Measurements from ENCODE around the gene NTRK1. TPM values are rescaled to one million over a fixed set of nuclear protein-coding genes. Genes with fewer than 3 reads are reported as not detected.

NTRK1 gene
- total RNA-seq, 1 donor from 2014 or later: not detected

DNA sequence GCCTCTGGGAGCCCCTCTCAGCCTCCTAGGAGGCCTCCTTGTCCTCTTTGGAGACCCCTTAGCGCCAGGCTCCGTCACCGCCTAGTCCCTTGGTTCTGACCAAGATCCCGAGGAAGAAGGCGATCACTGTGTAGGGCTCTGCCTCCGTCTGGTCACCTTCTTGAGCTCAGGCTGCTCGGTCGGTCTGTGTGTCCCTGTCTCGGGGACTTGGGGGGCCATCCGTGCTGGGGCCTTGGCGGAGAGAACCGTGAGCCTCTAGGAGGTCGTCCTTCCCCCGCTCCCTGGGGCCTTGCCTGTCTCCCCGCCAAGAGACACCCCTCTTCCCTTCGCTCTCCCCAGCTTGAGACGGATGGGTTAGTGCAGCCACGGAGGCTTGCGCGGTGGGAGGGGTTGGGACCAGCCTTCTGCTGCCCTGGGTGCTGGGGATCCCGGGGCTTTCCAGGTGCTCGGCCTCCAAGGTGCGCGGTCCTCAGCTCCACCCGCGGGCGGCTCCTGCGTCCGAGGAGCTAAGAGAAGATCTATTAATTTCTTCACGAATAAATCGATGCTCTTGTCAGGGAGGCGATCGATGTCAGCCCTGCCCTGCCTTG is 1.0 kb upstream of the NTRK1 start:
- no peaks in the 10 kb centered on the region for H3K36me3 ChIP-seq (ENCODE audit: control insufficient read depth, insufficient read depth, low read length)
- H3K27me3 ChIP-seq (ENCODE audit: control insufficient read depth, insufficient read depth, low read length): peaks cover 28% of the 10 kb centered on the region
- DNase-seq (ENCODE audit: low read depth): no peak
- TF ChIP-seq, protein P1, sequence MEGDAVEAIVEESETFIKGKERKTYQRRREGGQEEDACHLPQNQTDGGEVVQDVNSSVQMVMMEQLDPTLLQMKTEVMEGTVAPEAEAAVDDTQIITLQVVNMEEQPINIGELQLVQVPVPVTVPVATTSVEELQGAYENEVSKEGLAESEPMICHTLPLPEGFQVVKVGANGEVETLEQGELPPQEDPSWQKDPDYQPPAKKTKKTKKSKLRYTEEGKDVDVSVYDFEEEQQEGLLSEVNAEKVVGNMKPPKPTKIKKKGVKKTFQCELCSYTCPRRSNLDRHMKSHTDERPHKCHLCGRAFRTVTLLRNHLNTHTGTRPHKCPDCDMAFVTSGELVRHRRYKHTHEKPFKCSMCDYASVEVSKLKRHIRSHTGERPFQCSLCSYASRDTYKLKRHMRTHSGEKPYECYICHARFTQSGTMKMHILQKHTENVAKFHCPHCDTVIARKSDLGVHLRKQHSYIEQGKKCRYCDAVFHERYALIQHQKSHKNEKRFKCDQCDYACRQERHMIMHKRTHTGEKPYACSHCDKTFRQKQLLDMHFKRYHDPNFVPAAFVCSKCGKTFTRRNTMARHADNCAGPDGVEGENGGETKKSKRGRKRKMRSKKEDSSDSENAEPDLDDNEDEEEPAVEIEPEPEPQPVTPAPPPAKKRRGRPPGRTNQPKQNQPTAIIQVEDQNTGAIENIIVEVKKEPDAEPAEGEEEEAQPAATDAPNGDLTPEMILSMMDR (IDR thresholded peaks at IDR 0.05; ENCODE audit: insufficient read depth, low read length, severe bottlenecking): no peak
- H3K4me3 ChIP-seq (ENCODE audit: low read depth, low read length): no peak overlapping the region
- no peak for FAIRE-seq

DNA sequence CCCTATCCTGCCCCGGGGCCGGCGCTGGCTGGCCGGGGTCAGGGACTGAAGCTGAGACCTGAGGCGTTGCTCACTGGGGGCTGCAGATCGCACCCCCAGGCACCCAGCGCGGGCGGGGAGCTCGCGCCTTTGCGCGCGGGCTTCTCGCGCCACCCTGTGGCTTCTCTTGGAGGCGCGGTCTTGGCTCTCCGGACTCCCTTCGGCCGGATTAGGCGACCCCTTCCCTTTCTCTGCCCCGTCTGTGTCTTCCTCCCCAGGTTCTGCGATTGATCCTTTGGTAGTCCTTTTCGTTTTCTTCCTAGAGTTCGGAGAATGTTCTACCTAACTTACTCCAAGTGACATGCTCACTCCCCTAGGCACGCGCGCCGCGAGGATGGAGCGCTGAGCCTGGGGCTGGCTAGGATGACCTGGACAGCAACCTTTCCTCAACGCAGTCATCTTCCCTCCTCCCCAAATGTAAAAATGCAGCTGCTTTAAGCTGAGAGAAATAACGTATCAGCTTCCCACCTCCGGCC is 495 bp upstream of the NTRK1 start:
- TF ChIP-seq, protein P1 (IDR thresholded peaks at IDR 0.05; ENCODE audit: insufficient read depth, low read length, severe bottlenecking): peak; percentile 90
- no peak overlapping the region for H3K4me3 ChIP-seq (ENCODE audit: low read depth, low read length)
- DNase-seq (ENCODE audit: low read depth): no peak
- no peak for FAIRE-seq
- no peaks in the 10 kb centered on the region for H3K36me3 ChIP-seq (ENCODE audit: control insufficient read depth, insufficient read depth, low read length)
- H3K27me3 ChIP-seq (ENCODE audit: control insufficient read depth, insufficient read depth, low read length): peaks cover 28% of the 10 kb centered on the region

DNA sequence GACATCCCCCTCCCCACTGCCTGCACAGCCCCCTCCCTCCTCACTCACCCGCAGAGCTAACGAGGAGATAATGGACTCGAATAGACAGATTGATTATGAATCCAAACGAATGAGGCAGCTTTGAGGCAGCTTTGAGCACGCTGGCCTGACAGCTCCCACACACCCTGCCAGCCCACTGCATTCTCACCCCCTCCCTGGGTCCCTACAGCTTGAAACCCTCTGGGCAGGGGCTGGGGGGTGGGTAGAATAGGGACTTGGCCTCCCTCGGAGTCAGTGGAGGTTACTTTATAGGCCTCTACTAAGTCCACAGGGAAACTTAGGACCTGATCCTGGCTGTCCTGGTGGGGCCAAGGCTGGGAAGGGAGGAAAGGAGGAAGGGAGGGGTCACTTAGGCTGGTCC is 1.9 kb downstream of the NTRK1 start:
- peaks cover 26% of the 10 kb centered on the region for H3K27me3 ChIP-seq (ENCODE audit: control insufficient read depth, insufficient read depth, low read length)
- no peaks in the 10 kb centered on the region for H3K36me3 ChIP-seq (ENCODE audit: control insufficient read depth, insufficient read depth, low read length)
- FAIRE-seq: no peak
- no peak for DNase-seq (ENCODE audit: low read depth)
- no peak overlapping the region for H3K4me3 ChIP-seq (ENCODE audit: low read depth, low read length)
- TF ChIP-seq, protein P1 (IDR thresholded peaks at IDR 0.05; ENCODE audit: insufficient read depth, low read length, severe bottlenecking): no peak

DNA sequence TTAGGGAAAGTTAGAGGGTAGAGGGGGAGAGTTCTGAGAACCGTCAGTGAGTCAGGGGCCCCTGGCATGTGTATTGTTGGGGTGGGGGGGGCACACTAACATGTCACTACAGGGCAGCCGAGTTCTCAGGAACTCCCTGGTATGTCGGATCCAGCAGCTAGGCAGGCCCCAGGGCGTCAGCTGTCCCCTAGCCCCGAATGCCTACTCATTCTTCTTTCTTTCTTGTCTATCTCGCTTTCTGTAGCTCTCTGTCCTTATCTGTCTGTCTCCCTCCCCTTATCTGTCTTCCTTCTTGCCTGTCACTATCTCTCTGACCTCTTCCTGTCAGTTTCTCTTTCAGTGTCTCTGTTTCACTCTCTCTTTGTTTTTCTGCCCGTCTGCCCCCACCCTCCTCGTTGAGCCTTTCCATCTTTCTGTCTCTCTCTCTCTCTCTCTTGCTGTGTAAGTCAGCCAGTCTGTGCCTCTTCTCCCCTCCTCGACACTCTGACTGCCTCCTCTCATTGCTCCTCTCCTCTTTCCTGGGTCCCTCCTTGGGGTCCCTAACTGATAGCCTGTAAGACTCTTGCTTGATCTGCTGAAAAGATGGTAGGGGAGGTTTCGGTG is 2.4 kb downstream of the NTRK1 start:
- TF ChIP-seq, protein P1 (IDR thresholded peaks at IDR 0.05; ENCODE audit: insufficient read depth, low read length, severe bottlenecking): no peak
- no peak for FAIRE-seq
- no peak for DNase-seq (ENCODE audit: low read depth)
- Histone ChIP-seq H3K27me3 (ENCODE audit: control insufficient read depth, insufficient read depth, low read length) (peaks cover 21% of the 10 kb centered on the region), H3K4me3 (ENCODE audit: low read depth, low read length) (no peak overlapping the region), H3K36me3 (ENCODE audit: control insufficient read depth, insufficient read depth, low read length) (no peaks in the 10 kb centered on the region)

DNA sequence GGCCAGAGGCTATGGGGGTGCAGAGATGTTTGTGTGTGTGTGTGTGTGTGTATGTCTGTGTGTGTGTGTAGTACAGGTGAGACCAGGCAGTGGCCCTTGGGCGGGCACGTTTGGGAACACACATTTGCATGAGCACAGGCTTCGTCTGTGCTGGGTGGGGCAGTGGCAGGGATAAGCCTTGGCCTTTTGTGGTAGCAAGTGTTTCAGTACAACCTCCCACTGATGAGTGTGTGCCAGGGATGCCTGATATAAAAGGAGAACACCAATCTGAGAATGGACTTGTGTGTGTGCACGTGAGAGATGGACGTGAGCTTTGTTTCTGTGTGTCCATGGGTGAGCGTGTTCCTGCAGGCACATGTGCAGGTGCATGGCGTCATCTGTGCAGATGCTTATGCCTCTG is 3.0 kb downstream of the NTRK1 start:
- no peak for FAIRE-seq
- H3K4me3 ChIP-seq (ENCODE audit: low read depth, low read length): no peak overlapping the region
- H3K36me3 ChIP-seq (ENCODE audit: control insufficient read depth, insufficient read depth, low read length): no peaks in the 10 kb centered on the region
- TF ChIP-seq, protein P1 (IDR thresholded peaks at IDR 0.05; ENCODE audit: insufficient read depth, low read length, severe bottlenecking): no peak
- DNase-seq (ENCODE audit: low read depth): no peak
- peaks cover 17% of the 10 kb centered on the region for H3K27me3 ChIP-seq (ENCODE audit: control insufficient read depth, insufficient read depth, low read length)
